GM21619 (cell line): ENCODE results near the gene C1orf146.
"Not testable (repeated sequence)": the region's sequence is repeated elsewhere in the genome, so short reads cannot be mapped to it uniquely, and the experiment has no call there.

ENCODE experiments used
- ATAC-seq: cut with Tn5 transposase; IDR thresholded peaks from one replicate; pipeline ENCODE4 v1.9.1; 2021; ENCODE audit not compliant: unreplicated experiment

Gene C1orf146

GRCh38 chr1:92273039-92273438 is 55.3 kb downstream of the C1orf146 start:
- no peak for ATAC-seq

GRCh38 chr1:92274939-92275338 is 57.2 kb downstream of the C1orf146 start:
- ATAC-seq: no peak

- no peak for ATAC-seq
Measured at GRCh38 chr1:92276082-92276481, 58.4 kb downstream of the C1orf146 start.

- ATAC-seq: no peak
Measured at GRCh38 chr1:92277105-92277723, 59.5 kb downstream of the C1orf146 start.

- ATAC-seq: not testable (repeated sequence)
Measured at GRCh38 chr1:92279781-92280180, 62.1 kb downstream of the C1orf146 start.

- ATAC-seq: not testable (repeated sequence)
Measured at GRCh38 chr1:92281411-92281810, 63.7 kb downstream of the C1orf146 start.

GRCh38 chr1:92291372-92291999 is 73.8 kb downstream of the C1orf146 start:
- no peak for ATAC-seq
